GM19099 (cell line): ENCODE data around the gene ZDHHC12.

Experiments used
- POLR2A ChIP-seq: IDR thresholded peaks from 3 replicates; pipeline ENCODE4 v1.6.1; 2011; ENCODE audit warnings: low read depth; ENCODE audit not compliant: insufficient read length; ENCODE audit errors: extremely low read depth

Gene ZDHHC12

GRCh38 chr9:128723866-128724743 is at the start of gene ZDHHC12:
Gene ZDHHC12 (minus strand): TSS chr9:128724127. CDS start chr9:128724093, 34 bp downstream.
- TF ChIP-seq POLR2A = peak; percentile 99

- no peak for TF ChIP-seq POLR2A
Observed at GRCh38 chr9:128773049-128773448, 49.1 kb upstream of the ZDHHC12 start.

- peak; percentile 73 for TF ChIP-seq POLR2A
Observed at GRCh38 chr9:128771745-128772519, 48.0 kb upstream of the ZDHHC12 start, which contains the start of gene ZER1. Gene ZER1 (minus strand): TSS chr9:128771927. CDS start chr9:128755565, 16,362 bp downstream.

GRCh38 chr9:128771094-128771721 is 47.3 kb upstream of the ZDHHC12 start:
- TF ChIP-seq POLR2A = no peak

GRCh38 chr9:128770286-128771030 is 46.5 kb upstream of the ZDHHC12 start:
- TF ChIP-seq POLR2A = no peak

- no peak for TF ChIP-seq POLR2A
Observed at GRCh38 chr9:128768606-128769005, 44.7 kb upstream of the ZDHHC12 start.

- no peak for TF ChIP-seq POLR2A
Observed at GRCh38 chr9:128765499-128765898, 41.6 kb upstream of the ZDHHC12 start.

- no peak for TF ChIP-seq POLR2A
Observed at GRCh38 chr9:128764361-128764760, 40.4 kb upstream of the ZDHHC12 start.

GRCh38 chr9:128762671-128763449 is 38.9 kb upstream of the ZDHHC12 start:
- TF ChIP-seq POLR2A = no peak

- no peak for TF ChIP-seq POLR2A
Observed at GRCh38 chr9:128757602-128758001, 33.7 kb upstream of the ZDHHC12 start.

GRCh38 chr9:128753627-128754026 is 29.7 kb upstream of the ZDHHC12 start:
- no peak for TF ChIP-seq POLR2A

GRCh38 chr9:128750926-128751595 is 27.1 kb upstream of the ZDHHC12 start:
- no peak for TF ChIP-seq POLR2A

GRCh38 chr9:128747241-128747640 is 23.3 kb upstream of the ZDHHC12 start:
- no peak for TF ChIP-seq POLR2A
